CD4-positive, alpha-beta memory T cell (primary cell): ENCODE measurements around the gene DRC3. TPM values are rescaled to one million over a fixed set of nuclear protein-coding genes. Genes with fewer than 3 reads are reported as not detected.

Experiments used
- CTCF ChIA-PET: fragments of 350-600 bp; sonication (Branson Sonifier 250); formaldehyde crosslinking; loops from one replicate; lab custom pipeline; 2021; ENCODE audit warnings: inconsistent platforms; ENCODE audit not compliant: partially characterized antibody; lab: Charles Lee
- POLR2A ChIA-PET: fragments of 350-600 bp; sonication (Branson Sonifier 250); formaldehyde crosslinking; loops from one replicate; lab custom pipeline; 2021; ENCODE audit not compliant: partially characterized antibody; lab: Charles Lee
- DNase-seq, 5 donors: peaks; one replicate each; pipeline versions ENCODE4 v3.0.0 to v3.0.0-alpha.2; 2020 to 2022; ENCODE audit warnings: mixed read lengths in 1 of 5
- H3K27ac ChIP-seq: one replicate; pipeline ENCODE4 v1.7.0; 2013; ENCODE audit warnings: low read depth, low read length
- H3K27me3 ChIP-seq: 2 replicates; pipeline ENCODE4 v1.7.0; 2013; ENCODE audit warnings: mild to moderate bottlenecking, low read length, moderate library complexity; ENCODE audit not compliant: insufficient read depth
- H3K36me3 ChIP-seq: 2 replicates; pipeline ENCODE4 v1.7.0; 2013; ENCODE audit warnings: mild to moderate bottlenecking, low read length, moderate library complexity; ENCODE audit not compliant: insufficient read depth
- H3K4me1 ChIP-seq: 2 replicates; pipeline ENCODE4 v1.7.0; 2013; ENCODE audit warnings: mild to moderate bottlenecking, low read length, moderate library complexity; ENCODE audit not compliant: insufficient read depth
- H3K4me3 ChIP-seq, 2 donors: one replicate each; pipeline ENCODE4 v1.7.0; 2013; ENCODE audit warnings: low read length in 2 of 2, mild to moderate bottlenecking in 1 of 2
- H3K9me3 ChIP-seq, 2 donors: one replicate each; pipeline ENCODE4 v1.7.0; 2013; ENCODE audit warnings: low read length in 2 of 2, control low read depth in 1 of 2; ENCODE audit not compliant: control insufficient read depth in 1 of 2
- H3K27ac Mint-ChIP-seq, 7 donors: one replicate each; pipeline ENCODE4 v1.8.0; 2020 to 2021; ENCODE audit warnings: mixed read lengths in 7 of 7, mild to moderate bottlenecking in 6 of 7, inconsistent platforms in 3 of 7, moderate library complexity in 3 of 7
- H3K27me3 Mint-ChIP-seq, 2 donors: one replicate each; pipeline ENCODE4 v1.8.0; 2020 to 2021; ENCODE audit warnings: mixed read lengths in 2 of 2
- H3K36me3 Mint-ChIP-seq, 2 donors: one replicate each; pipeline ENCODE4 v1.8.0; 2020 to 2021; ENCODE audit warnings: mixed read lengths in 2 of 2, inconsistent platforms in 1 of 2, mild to moderate bottlenecking in 1 of 2
- H3K4me1 Mint-ChIP-seq, 4 donors: one replicate each; pipeline ENCODE4 v1.8.0; 2020 to 2021; ENCODE audit warnings: mixed read lengths in 4 of 4, mild to moderate bottlenecking in 1 of 4
- H3K4me3 Mint-ChIP-seq, 8 donors: one replicate each; pipeline ENCODE4 v1.8.0; 2020 to 2021; ENCODE audit warnings: mixed read lengths in 8 of 8, mild to moderate bottlenecking in 7 of 8, moderate library complexity in 6 of 8, inconsistent platforms in 3 of 8
- H3K9me3 Mint-ChIP-seq, 8 donors: one replicate each; pipeline ENCODE4 v1.8.0; 2020 to 2021; ENCODE audit warnings: mixed read lengths in 8 of 8, mild to moderate bottlenecking in 5 of 8, inconsistent platforms in 3 of 8, moderate library complexity in 1 of 8
- intact Hi-C: fragments of 100-400 bp; cut with micrococcal nuclease; formaldehyde crosslinking; loops from one replicate; pipeline ENCODE4 v1.15.1; 2023
- polyA plus RNA-seq, 2 donors: library from polyadenylated mRNA; unstranded; fragments of 300-500 nt; fragmentation: Illumina TruSeq; gene quantifications; one replicate each; pipeline ENCODE4 v1.2.3, GENCODE V29; 2021
- total RNA-seq, 2 experiments: library from RNA; stranded (reverse); gene quantifications; one replicate each; pipeline ENCODE4 v1.2.3, GENCODE V29; 2021

The DRC3 gene
- total and polyA plus RNA-seq, 4 experiments from 2014 or later, result 0.24 to 0.67 (median 0.64) TPM; not detected in 1

GRCh38 chr17:18042983-18043382, 70.3 kb downstream of the DRC3 start:
- Histone ChIP-seq H3K4me1 (peaks cover 17% of the 10 kb centered on the region), H3K36me3 (no peaks in the 10 kb centered on the region), H3K27me3 (no peaks in the 10 kb centered on the region), H3K4me3 (no peak overlapping the region), H3K27ac (no peak overlapping the region), H3K9me3 (no peaks in the 10 kb centered on the region)
- Mint-ChIP-seq H3K27ac (peak overlapping the region in 2 of 7 donors; percentile 1 to 61), H3K36me3 (peaks cover 6 to 12% of the 10 kb centered on the region in 2 donors), H3K4me1 (peaks cover 27 to 50% (median 37%) of the 10 kb centered on the region in 4 donors), H3K4me3 (no peak overlapping the region), H3K9me3 (peaks cover 0 to 1% (median 0%) of the 10 kb centered on the region in 8 donors), H3K27me3 (no peaks in the 10 kb centered on the region)
- ChIA-PET CTCF (interaction anchor here (1.3 kb wide), 1 partner anchor 9 kb away, joined by 8 read pairs; no protein-coding TSS in a partner anchor), POLR2A (no interaction called here)
- DNase-seq, result no peak
- intact Hi-C loops, result no loop called here

GRCh38 chr17:18043491-18043890, 70.8 kb downstream of the DRC3 start:
- intact Hi-C loops, result no loop called here

GRCh38 chr17:18044609-18045008, 71.9 kb downstream of the DRC3 start:
- intact Hi-C loops, result no loop called here
- no peak for DNase-seq
- H3K4me3 ChIP-seq, result no peak overlapping the region
- CTCF ChIA-PET, result no interaction called here
- H3K4me1 ChIP-seq, result peaks cover 10% of the 10 kb centered on the region
- peaks cover 6 to 8% of the 10 kb centered on the region in 2 donors for H3K36me3 Mint-ChIP-seq
- POLR2A ChIA-PET, result no interaction called here
- H3K27ac ChIP-seq, result no peak overlapping the region
- H3K27me3 Mint-ChIP-seq, result no peaks in the 10 kb centered on the region
- H3K27ac Mint-ChIP-seq, result peak overlapping the region in 1 of 7 donors; percentile 74
- no peaks in the 10 kb centered on the region for H3K27me3 ChIP-seq
- H3K9me3 ChIP-seq, result no peaks in the 10 kb centered on the region
- peaks cover 17 to 35% (median 26%) of the 10 kb centered on the region in 4 donors for H3K4me1 Mint-ChIP-seq
- no peaks in the 10 kb centered on the region for H3K36me3 ChIP-seq
- H3K4me3 Mint-ChIP-seq, result no peak overlapping the region
- H3K9me3 Mint-ChIP-seq, result no peaks in the 10 kb centered on the region

More at GRCh38 chr17:18043491-18043890, 70.8 kb downstream of the DRC3 start:
- Mint-ChIP-seq H3K27me3 (no peaks in the 10 kb centered on the region), H3K4me1 (peaks cover 23 to 45% (median 33%) of the 10 kb centered on the region in 4 donors), H3K36me3 (peaks cover 6 to 11% of the 10 kb centered on the region in 2 donors), H3K4me3 (no peak overlapping the region), H3K9me3 (peaks cover 0 to 1% (median 0%) of the 10 kb centered on the region in 8 donors), H3K27ac (no peak overlapping the region)
- POLR2A ChIA-PET, result no interaction called here
- Histone ChIP-seq H3K36me3 (no peaks in the 10 kb centered on the region), H3K9me3 (no peaks in the 10 kb centered on the region), H3K4me1 (peaks cover 12% of the 10 kb centered on the region), H3K27me3 (no peaks in the 10 kb centered on the region), H3K27ac (no peak overlapping the region), H3K4me3 (no peak overlapping the region)
- no peak for DNase-seq
- CTCF ChIA-PET, result interaction anchor here (1.3 kb wide), 1 partner anchor 10 kb away, joined by 8 read pairs; no protein-coding TSS in a partner anchor

- intact Hi-C loops, result no loop called here
- Histone ChIP-seq H3K4me3 (no peak overlapping the region), H3K9me3 (no peaks in the 10 kb centered on the region), H3K27me3 (no peaks in the 10 kb centered on the region), H3K27ac (no peak overlapping the region), H3K4me1 (peaks cover under 1% of the 10 kb centered on the region), H3K36me3 (no peaks in the 10 kb centered on the region)
- H3K27me3 Mint-ChIP-seq, result no peaks in the 10 kb centered on the region
- peaks cover 6 to 8% of the 10 kb centered on the region in 2 donors for H3K36me3 Mint-ChIP-seq
- no peaks in the 10 kb centered on the region for H3K9me3 Mint-ChIP-seq
- H3K4me1 Mint-ChIP-seq, result peaks cover 12 to 26% (median 18%) of the 10 kb centered on the region in 4 donors
- ChIA-PET POLR2A (no interaction called here), CTCF (no interaction called here)
- no peak overlapping the region for H3K27ac Mint-ChIP-seq
- H3K4me3 Mint-ChIP-seq, result no peak overlapping the region
- no peak for DNase-seq
Observed at GRCh38 chr17:18045691-18046350, 73.2 kb downstream of the DRC3 start.

- Mint-ChIP-seq H3K27ac (peak overlapping the region in 1 of 7 donors; percentile 77), H3K4me3 (no peak overlapping the region), H3K36me3 (peaks cover 29 to 47% of the 10 kb centered on the region in 2 donors), H3K9me3 (no peaks in the 10 kb centered on the region), H3K27me3 (no peaks in the 10 kb centered on the region), H3K4me1 (no peaks in the 10 kb centered on the region)
- Histone ChIP-seq H3K27ac (no peak overlapping the region), H3K4me3 (no peak overlapping the region), H3K27me3 (no peaks in the 10 kb centered on the region), H3K36me3 (peaks cover 28% of the 10 kb centered on the region), H3K9me3 (no peaks in the 10 kb centered on the region), H3K4me1 (no peaks in the 10 kb centered on the region)
- intact Hi-C loops, result no loop called here
- ChIA-PET POLR2A (no interaction called here), CTCF (no interaction called here)
- no peak for DNase-seq
Observed at GRCh38 chr17:18055597-18055996, 82.9 kb downstream of the DRC3 start.

- DNase-seq, result no peak
- H3K27me3 ChIP-seq, result no peaks in the 10 kb centered on the region
- POLR2A ChIA-PET, result no interaction called here
- intact Hi-C loops, result no loop called here
- Mint-ChIP-seq H3K36me3 (peaks cover 29 to 50% of the 10 kb centered on the region in 2 donors), H3K9me3 (no peaks in the 10 kb centered on the region), H3K4me3 (no peak overlapping the region), H3K27me3 (no peaks in the 10 kb centered on the region), H3K27ac (no peak overlapping the region), H3K4me1 (no peaks in the 10 kb centered on the region)
- no peaks in the 10 kb centered on the region for H3K4me1 ChIP-seq
- no peak overlapping the region for H3K27ac ChIP-seq
- CTCF ChIA-PET, result no interaction called here
- H3K36me3 ChIP-seq, result peaks cover 31% of the 10 kb centered on the region
- H3K9me3 ChIP-seq, result no peaks in the 10 kb centered on the region
- no peak overlapping the region for H3K4me3 ChIP-seq
Observed at GRCh38 chr17:18056214-18056613, 83.6 kb downstream of the DRC3 start.

GRCh38 chr17:18059283-18059682, 86.6 kb downstream of the DRC3 start:
- Mint-ChIP-seq H3K27me3 (no peaks in the 10 kb centered on the region), H3K9me3 (no peaks in the 10 kb centered on the region), H3K4me3 (peak overlapping the region in 1 of 8 donors; percentile 4), H3K27ac (no peak overlapping the region), H3K4me1 (no peaks in the 10 kb centered on the region), H3K36me3 (peaks cover 37 to 62% of the 10 kb centered on the region in 2 donors)
- POLR2A ChIA-PET, result no interaction called here
- Histone ChIP-seq H3K36me3 (peaks cover 37% of the 10 kb centered on the region), H3K9me3 (no peaks in the 10 kb centered on the region), H3K4me3 (no peak overlapping the region), H3K4me1 (no peaks in the 10 kb centered on the region), H3K27ac (no peak overlapping the region), H3K27me3 (no peaks in the 10 kb centered on the region)
- intact Hi-C loops, result no loop called here
- CTCF ChIA-PET, result no interaction called here
- DNase-seq, result no peak
